Stimulated activated naive CD8-positive, alpha-beta T cell treated with anti-CD3 and anti-CD28 coated beads, Interleukin-15, Interleukin-2, amounts not matched to agents 100 U/mL and 50 U/mL, for 24 hours (primary cell): ENCODE results near the gene ZNF860.

Source experiments
- ATAC-seq: fragments of 150-1000 bp; cut with Tn5 transposase; one replicate; pipeline ENCODE4 v1.10.0; 2021
- DNase-seq: peaks from one replicate; pipeline ENCODE4 v3.0.0; 2021

The ZNF860 gene

DNA sequence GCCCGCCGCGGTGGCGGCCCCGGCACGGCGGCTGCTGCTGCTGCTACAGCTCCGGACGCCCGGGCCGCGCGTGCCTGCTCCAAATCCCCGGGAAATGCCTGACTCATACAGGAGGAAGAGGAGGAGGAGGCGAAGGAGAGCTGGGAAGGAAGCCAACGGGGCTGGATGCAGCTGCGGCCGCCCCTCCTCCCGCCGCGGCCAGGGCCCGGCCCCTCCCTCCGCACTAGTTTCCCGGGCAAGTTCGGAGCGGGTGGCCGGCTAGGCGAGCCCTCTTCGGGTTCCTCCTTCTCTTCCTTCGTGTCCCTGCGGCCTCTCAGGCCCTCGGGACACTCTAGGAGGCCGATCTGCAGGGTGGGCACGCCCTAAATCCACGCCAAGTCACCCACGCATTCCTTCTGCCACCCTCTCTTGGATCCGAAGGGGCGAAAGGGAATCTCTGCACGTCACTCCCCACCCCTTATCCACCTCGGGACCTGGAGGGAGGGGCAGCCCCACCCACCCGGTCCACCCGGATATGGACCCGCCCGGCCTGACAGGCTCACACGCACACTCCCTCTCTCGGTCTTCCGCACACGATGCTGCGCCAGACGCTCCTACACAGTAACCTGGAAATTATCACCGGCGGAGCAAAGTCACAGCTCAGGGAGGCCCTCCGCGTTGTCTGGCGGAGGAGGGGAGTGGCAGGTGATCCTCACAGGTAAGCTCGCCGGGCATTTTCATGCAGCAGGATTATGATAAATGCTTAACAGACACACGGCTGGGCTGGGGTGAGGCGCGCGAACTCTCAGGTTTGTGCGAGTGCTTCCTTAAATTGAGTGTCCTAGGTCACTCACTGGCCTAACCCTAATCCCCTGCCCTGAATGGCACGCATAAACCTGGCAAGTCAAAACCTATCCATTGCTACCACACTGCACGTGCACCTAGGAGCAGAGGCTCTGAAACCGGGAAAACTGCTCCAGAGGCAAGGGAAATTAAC, at the start of gene ZNF860, which contains the start of gene OSBPL10:
ZNF860 (plus strand) TSS at position 545 of the 976 bp plus-strand sequence. CDS start 7,330 bp downstream, outside the sequence.
OSBPL10 (minus strand) TSS at position 57 of the 976 bp plus-strand sequence. CDS start 83 bp downstream, outside the sequence.
- ATAC-seq (peak; percentile 37), DNase-seq (peak; percentile 35)

DNA sequence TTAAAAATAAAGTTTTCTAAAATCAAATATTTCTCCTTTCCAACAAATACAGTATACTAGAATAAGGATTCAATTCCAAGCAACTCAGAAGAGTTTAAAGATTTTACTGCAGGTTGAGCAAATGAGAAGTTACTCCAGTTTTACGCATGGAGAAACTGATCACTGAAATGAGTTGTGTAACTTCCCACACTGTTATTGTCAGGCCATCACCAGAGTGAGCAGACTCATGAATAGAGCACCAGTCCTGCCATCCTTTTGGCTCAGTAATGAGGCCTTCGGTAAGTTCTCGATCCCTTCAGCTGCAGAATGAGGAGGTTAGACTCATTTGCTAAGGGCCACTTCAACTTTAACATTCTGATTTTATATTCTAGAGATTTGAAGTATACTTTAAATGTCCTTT, 48.6 kb upstream of the ZNF860 start:
- ATAC-seq, result no peak

DNA sequence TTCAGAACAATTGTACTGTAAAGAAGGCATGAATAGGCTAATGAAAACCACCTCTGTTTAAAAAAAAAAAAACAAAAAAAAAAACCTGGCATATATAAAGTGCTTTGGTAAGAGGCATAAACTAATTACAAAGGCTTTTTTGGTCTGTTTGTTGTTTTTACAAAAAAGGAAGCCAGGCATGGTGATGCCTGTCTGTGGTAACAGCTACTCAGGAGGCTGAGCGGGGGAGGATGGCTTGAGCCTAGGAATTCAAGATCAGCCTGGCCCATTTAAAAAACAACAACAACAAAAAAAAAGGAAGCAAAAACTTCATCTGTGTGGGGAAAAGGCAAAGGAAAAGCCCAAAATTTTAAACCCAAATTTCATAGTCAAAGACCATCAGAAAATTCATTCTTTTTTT, 47.5 kb upstream of the ZNF860 start:
- ATAC-seq (no peak), DNase-seq (no peak)

More for the DNA sequence above, 48.6 kb upstream of the ZNF860 start:
- DNase-seq, result no peak

DNA sequence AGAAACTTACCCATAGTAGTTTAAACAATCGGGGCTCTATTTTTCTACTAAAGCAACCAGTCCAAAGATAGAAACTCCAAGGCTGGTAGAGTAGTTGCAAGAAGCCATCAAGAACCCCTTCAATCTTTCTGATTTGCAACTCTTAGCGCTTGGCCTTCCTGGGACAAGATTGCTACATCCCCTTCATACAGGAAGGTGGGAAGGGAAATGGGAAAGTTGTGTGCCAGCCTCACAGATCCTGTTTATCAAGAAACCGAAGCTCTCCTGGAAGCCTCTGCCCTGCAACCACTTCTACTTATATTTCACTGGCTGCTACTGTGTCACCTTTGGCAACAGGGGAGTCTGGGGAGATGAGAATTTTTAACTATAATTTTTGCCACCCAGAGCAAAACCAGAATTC, 46.7 kb upstream of the ZNF860 start:
- ATAC-seq (no peak), DNase-seq (no peak)

DNA sequence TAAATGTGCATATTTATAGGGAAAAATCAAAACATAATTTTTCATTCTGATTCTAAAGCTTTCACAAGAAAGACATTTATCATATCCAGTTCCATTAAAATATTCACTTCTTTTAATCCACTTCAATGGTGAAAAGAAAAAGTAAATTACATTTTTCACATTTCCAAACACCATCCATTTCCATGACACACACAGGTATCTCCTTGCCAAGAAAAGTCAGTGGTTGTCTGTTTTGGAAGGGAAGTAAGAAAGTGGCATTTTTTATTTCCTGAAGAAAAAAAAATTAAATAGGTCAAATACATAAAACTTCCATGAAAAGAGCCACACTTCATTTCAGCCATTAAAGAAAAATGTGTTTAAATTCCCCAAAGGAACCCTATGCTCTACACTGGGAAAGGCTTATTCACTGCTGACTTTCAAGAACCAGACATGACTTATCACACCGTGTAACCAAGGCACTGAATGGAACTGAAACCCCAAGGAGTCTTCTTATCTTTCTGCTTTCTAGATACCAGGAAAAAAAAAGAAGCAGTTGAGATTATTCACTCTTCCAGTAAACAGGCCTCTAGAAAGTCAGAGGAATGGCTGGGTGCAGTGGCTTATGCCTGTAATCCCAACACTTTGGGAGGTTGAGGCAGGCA, 45.0 kb upstream of the ZNF860 start:
- peak; percentile 43 for ATAC-seq
- no peak for DNase-seq

DNA sequence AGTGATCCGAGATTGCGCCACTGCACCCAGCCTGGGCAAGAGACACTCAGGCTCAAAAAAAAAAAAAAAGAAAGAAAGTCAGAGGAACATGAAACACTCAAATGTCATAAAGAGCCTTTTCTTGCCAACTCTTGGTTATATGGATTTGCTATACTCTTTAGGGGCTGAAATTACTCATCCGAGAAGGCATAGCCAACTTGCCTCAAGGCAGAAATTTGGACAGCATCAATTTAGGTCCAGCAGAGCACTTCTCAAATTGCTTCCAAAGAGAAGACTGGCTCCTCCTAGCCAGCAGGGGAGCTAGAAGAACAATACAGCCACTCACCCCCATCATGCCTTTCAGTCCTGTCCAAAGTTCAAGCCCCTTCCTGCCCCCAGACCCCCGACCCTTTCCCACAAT, 44.3 kb upstream of the ZNF860 start:
- DNase-seq, result no peak
- no peak for ATAC-seq

DNA sequence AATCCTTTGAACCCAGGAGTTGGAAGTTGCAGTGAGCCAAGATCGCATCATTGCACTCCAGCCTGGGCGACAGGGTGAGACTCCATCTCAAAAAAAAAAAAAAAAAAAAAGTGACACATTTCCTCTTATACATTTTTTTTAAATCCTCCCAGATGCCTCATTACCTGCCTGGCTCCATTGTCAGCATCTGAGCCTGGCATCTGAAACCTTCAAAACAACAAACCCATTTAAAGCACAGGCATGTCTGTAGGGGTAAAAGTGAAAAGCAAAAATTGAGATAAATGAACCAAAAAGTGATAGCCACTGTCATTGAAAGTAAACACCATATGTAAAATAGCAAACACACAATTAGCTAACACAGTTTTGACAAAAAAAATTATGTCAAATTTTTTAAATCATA, 39.1 kb upstream of the ZNF860 start:
- ATAC-seq (no peak), DNase-seq (no peak)

DNA sequence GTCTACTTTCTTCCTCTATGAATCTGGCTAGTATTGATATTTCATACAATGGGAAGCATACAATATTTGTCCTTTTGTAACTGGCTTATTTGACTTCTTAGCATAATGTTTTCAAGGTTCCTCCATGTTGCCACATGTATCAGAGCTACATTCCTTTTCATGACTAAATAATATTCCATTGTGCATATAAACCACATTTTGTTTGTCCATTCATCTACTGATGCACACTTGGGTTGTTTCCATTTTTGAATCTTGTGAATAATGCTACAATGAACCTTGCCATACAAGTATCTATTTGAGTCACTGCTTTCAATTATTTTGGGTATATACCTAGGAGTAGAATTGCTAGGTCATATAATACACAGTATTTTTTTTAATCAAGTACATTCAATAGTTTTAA, 38.5 kb upstream of the ZNF860 start:
- no peak for ATAC-seq
- no peak for DNase-seq

DNA sequence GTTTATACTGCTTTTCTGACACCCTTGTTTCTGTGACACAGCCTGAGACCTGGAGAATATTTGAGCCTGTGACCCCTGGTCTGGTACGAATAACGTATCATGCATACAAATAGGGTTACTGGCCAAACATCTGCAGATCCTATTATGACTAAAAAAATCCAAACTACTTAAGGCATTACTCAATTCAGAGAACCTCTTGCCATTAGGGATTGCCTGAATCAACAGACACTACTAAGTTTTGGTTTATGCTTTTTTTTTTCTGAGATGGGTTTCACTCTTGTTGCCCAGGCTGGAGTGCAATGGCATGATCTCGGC, 35.9 kb upstream of the ZNF860 start:
- no peak for ATAC-seq
- DNase-seq, result no peak

DNA sequence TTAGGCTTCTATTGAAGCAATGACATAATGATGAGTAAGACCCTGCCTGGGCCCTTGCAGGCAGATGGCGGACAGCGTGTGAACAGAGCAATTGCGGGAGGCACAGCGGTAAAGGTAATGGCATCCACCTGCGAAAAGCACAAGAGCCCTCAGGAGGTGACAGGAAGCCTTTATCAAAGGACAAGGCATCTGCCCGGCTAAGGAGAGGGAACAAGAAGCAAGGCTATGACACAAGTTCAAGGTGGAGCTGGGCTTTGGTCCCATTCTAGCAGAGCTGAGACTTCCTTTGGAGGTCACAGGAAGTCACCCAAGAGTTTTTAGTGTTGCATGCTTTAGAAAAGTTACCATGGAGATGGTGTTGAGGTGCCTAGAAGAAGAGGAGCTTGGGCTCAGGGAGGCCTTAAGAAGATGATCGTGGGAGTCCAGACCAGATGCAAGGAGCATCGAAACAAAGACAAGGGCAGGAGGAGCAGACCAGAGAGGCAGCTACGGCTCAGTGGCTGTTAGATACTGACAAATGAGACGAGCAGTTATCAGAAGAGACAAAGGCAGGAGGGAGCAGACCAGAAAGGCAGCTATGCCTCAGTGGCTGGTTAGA, 35.0 kb upstream of the ZNF860 start:
- ATAC-seq (no peak), DNase-seq (no peak)

DNA sequence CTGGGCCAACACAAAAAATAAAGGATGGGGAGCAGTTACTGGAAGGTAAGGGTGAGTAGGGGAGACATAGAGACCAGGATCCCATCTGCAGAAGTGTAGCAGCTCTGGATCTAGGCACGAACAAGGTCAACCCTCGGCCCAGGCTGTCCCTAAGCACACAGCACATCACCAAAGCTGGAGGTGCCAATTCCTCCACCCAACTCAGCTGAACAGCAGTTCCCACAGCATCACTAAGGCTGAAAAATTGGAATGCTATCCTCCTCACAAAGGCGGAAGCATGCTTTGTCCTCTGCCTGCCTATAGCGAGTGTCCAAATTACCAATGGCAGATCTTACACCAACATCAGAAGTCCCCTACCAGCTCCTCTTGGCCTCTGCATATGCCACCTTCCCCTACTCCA, 34.4 kb upstream of the ZNF860 start:
- DNase-seq (no peak), ATAC-seq (no peak)

DNA sequence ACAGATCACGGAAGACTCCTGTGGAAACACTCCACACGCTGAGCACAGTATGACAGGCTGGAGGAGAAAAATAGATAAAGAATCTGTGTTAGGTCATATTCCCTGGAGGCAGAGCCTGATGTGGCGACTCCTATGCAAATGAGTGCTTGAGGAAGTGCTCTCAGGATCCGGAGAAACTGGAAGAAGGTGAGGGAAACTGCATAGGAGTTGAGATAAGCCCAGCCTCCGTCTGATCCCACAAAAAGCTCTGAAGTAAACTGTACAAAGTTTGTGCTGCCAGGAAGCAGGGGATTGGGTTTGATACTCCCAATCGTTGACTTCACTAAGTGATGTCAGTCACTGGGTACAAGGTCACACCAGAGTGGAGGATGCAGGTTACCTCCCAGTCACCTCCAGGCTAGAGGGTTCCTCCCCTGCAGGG, 33.9 kb upstream of the ZNF860 start:
- ATAC-seq (no peak), DNase-seq (no peak)

DNA sequence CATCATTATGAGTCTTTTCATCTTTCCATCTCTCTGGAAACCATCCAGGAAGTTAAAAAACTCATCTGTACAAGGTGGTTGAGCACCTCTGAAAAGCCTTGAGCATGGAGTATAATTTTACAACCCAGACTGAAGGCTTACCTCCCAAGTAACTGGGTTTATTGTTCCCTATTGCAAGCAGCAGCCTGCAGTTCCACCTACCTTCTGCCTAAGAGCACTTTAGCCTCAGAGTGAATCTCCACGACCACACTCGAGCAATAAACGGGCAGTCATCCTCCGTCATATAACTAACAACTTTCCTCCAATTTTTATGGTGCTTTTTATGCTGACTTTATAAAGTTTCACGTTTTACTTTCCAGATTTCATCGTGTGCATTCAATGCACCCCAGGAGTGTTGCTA, 33.3 kb upstream of the ZNF860 start:
- no peak for DNase-seq
- ATAC-seq, result no peak

DNA sequence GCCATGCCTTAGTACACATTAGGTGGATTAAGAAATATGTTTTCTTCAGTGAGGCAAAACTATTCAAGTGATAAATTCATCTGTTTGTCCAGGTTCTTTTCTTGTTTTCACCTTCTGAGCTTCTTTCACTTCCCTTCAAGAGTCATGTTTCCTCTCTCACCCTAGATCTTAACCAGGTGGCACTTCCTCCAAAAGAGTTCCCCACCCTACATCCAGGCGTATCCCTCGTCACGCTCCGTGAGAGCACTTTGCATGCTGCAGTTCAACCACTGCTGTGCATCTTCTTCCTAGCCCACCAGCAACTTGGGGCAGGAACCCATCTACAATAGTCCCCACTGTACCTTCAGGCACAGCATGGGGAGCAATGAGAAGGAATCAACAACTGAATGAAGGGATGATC, 29.3 kb upstream of the ZNF860 start:
- ATAC-seq (peak; percentile 32), DNase-seq (peak; percentile 10)

DNA sequence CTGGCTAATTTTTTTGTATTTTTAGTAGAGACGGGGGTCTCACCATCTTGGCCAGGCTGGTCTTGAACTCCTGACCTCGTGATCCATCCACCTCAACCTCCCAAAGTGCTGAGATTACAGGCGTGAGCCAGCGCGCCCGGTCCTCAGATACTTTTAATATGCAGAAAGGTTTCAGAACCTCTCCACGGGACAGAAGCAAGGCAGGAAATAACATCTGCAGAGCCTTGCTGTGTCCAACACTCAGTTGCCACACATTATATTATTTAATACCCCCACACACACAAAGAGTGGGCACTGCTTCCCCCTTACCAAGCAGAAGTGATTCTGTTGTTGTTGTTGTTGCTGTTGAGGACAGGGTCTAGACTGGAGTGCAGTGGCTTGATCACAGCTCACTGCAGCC, 28.5 kb upstream of the ZNF860 start:
- DNase-seq (no peak), ATAC-seq (no peak)

DNA sequence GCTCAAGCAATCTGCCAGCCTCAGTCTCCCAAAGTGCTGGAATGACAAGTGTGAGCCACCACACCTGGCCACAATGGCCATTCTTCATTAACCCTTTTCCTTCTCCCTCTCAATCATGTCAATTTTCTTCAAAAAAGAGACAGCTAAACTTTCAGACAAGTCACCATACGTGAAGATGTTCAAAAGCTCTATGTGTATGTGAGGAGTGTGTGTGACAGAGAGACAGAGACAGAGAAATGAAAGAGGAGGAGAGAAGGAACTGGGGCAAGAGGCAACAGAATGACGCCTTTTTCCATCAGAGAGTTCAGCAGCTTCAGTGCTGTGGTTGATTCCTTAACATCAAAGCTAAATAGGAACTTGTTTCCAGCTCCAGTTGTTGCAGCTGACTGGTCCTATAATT, 27.9 kb upstream of the ZNF860 start:
- DNase-seq (no peak), ATAC-seq (no peak)

DNA sequence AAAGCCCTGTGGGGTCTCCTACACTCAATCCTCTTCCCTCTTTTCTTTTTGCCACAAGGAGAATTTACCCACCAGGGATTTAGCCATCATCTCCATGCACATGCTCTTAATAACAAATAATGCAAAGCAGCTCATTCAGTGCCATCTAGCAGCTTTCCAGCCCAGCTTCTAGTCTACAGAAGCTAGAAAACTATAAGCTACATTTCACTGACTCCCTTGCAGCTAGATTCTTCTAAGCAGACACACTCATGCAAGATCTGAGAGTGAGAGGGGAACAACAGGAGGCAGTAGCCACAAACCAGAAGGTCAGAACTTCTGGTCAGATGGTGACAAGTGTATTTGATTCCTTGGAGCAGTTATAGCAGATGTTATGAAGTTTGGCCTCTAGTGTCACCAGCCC, 26.0 kb upstream of the ZNF860 start:
- DNase-seq, result no peak

DNA sequence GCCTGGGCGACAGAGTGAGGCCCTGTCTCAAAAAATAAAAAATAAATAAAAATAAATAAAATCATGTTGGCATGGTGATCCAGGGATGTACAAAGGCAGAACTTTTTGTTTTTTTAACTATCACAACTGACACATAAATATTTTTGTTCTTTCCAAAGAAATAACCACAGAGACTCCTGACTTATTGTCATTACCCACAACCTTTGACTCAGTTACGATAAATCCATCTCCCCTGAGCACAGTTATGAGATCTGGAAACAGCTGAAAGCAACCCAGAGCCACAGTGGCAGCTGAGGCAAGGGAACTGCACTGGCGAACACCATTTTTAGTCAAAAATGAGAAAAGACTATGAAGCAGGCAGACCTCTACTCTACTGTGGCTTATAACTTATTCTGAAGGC, 24.4 kb upstream of the ZNF860 start:
- ATAC-seq, result no peak
- no peak for DNase-seq

More for the DNA sequence above, 26.0 kb upstream of the ZNF860 start:
- no peak for ATAC-seq

DNA sequence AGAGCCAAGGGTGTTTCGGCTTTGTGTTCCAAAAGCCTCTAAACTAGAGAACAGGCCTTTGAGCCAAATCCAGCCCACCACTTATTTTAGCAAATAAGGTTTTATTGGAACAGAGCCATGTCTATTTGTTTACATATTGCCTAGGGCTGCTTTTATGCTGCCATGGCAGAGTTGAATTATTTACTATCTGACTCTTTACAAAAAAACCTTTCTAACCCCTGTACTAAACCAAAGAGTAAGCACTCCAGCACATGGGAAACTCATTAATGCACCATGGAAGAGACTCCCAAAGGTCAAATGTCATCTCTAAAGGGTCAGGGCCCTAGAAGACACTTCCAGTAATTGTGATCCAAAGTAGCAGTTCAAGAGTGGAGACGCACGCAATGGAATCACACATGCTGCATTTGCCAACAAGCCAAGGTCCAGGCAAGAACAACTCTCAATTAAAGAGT, 22.8 kb upstream of the ZNF860 start:
- ATAC-seq, result no peak

DNA sequence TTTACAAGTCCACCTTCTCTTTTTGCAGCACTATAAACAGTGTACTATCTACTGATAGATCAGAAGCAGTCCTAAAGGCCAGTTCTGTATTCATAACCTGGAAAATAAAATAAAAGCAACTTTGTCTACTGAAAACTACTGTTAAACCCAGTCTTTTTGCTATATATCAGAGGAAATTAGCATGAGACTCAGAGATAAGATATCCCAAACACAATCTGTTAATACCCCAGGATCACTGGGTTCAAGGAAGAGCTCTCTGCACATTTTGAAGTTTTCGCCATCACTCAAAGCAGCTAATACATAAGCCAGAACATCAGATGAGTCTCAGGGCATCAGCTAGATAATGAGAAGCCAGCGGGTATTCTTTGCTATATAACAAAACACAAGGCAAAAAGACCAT, 22.3 kb upstream of the ZNF860 start:
- no peak for DNase-seq
- ATAC-seq, result no peak

More for the DNA sequence above, 22.8 kb upstream of the ZNF860 start:
- no peak for DNase-seq

DNA sequence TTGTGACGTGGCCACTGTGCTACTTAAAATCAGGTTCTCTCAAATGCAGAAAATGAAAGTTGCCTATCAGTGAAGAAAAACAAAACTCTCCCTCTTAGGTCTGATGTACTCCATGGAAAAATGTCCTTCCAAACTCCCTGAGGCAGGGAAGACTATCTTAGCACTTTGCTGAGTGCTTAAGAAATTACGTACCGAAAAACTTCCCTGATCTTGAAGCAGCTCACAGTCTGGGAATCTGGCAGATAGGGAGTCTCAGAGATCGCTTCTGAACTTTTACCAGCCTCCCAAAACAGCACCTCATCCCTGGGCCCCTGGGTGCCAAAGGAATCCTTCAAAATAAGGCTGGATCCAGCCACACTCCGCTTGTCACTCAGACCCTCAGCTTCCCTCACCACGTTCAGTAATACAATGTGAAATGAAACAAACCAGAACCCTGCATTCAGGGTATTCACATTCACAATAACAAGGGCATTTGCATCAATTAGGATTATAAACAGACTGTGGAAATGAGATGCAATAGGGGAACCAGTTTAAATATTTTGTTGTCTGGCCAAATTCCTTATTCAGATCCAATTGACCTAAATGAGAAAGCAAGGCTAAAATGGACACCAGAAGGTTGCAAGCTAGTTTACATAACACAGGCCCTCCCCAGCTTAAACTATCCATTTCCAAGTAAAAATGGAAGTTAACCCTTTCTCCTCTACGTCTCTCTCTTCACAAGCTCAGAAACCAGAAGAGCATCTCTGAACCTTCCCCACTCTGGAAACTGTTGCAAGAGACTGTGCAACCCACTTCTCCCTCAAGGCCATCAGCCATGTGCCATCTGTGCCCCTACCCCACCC, 21.4 kb upstream of the ZNF860 start:
- no peak for ATAC-seq
- DNase-seq, result no peak
